GM12878 (cell line): ENCODE data around the gene HSPB6. TPM values are rescaled to one million over a fixed set of nuclear protein-coding genes. Genes with fewer than 3 reads are reported as not detected.
A peak's percentile ranks its signal among the peaks of the same experiment; 100 is the strongest.

ENCODE experiments used
- ATF7 ChIP-seq: fragments of 450-650 bp; IDR thresholded peaks from 2 replicates; pipeline ENCODE4 v1.6.1; 2016; ENCODE audit warnings: low read depth, mild to moderate bottlenecking
- BCL11A ChIP-seq: IDR thresholded peaks from 2 replicates; pipeline ENCODE4 v1.6.1; 2011; ENCODE audit warnings: low read depth, low read length
- CHD2 ChIP-seq: IDR thresholded peaks from 2 replicates; pipeline ENCODE4 v1.6.1; 2011; ENCODE audit warnings: low read depth, low read length, improper control_type of control experiment, borderline replicate concordance
- CREB1 ChIP-seq: IDR thresholded peaks from 2 replicates; pipeline ENCODE4 v1.6.1; 2012; ENCODE audit warnings: low read depth, mild to moderate bottlenecking, inconsistent platforms
- CREM ChIP-seq: IDR thresholded peaks from 2 replicates; pipeline ENCODE4 v1.6.1; 2014; ENCODE audit warnings: antibody characterized with exemption, low read depth
- DPF2 ChIP-seq: fragments of 450-650 bp; IDR thresholded peaks from 2 replicates; pipeline ENCODE4 v1.6.1; 2017; ENCODE audit warnings: mild to moderate bottlenecking
- EGR1 ChIP-seq, 2 experiments: IDR thresholded peaks; 1 replicate in 1 of 2; 2 replicates in 1 of 2; pipeline ENCODE4 v1.6.1; 2011 to 2012; ENCODE audit warnings: low read depth in 2 of 2, low read length in 2 of 2, borderline replicate concordance in 1 of 2, mild to moderate bottlenecking in 1 of 2, moderate library complexity in 1 of 2
- ESRRA ChIP-seq: IDR thresholded peaks from 2 replicates; pipeline ENCODE4 v1.6.1; 2012; ENCODE audit warnings: mild to moderate bottlenecking, low read length, improper control_type of control experiment
- MEF2B ChIP-seq: fragments of 450-650 bp; IDR thresholded peaks from 2 replicates; pipeline ENCODE4 v1.6.1; 2018; ENCODE audit warnings: mild to moderate bottlenecking, moderate library complexity; ENCODE audit not compliant: partially characterized antibody, poor library complexity, severe bottlenecking
- MXI1 ChIP-seq: fragments of 150-350 bp; IDR thresholded peaks from 2 replicates; pipeline ENCODE4 v1.6.1; 2011; ENCODE audit warnings: low read depth, mild to moderate bottlenecking, inconsistent platforms, low read length, improper control_type of control experiment
- NRF1 ChIP-seq: conservative IDR thresholded peaks from 2 replicates; pipeline ENCODE4 v1.6.1; 2011; ENCODE audit warnings: mild to moderate bottlenecking, low read depth, low read length, improper control_type of control experiment
- PAX5 ChIP-seq: IDR thresholded peaks from 2 replicates; pipeline ENCODE4 v1.6.1; 2011; ENCODE audit warnings: low read depth, low read length, borderline replicate concordance
- POU2F2 ChIP-seq: IDR thresholded peaks from 3 replicates; pipeline ENCODE4 v1.6.1; 2011; ENCODE audit warnings: low read depth, mild to moderate bottlenecking, low read length, borderline replicate concordance
- RELA ChIP-seq: fragments of 450-650 bp; IDR thresholded peaks from 2 replicates; pipeline ENCODE4 v1.8.0; 2014; ENCODE audit warnings: borderline replicate concordance; ENCODE audit not compliant: partially characterized antibody
- RFX5 ChIP-seq: IDR thresholded peaks from 2 replicates; pipeline ENCODE4 v1.6.1; 2011; ENCODE audit warnings: low read depth, low read length, improper control_type of control experiment
- TARDBP ChIP-seq: IDR thresholded peaks from 2 replicates; pipeline ENCODE4 v1.6.1; 2016; ENCODE audit warnings: borderline replicate concordance
- TBL1XR1 ChIP-seq: IDR thresholded peaks from 2 replicates; pipeline ENCODE4 v1.6.1; 2012; ENCODE audit warnings: low read depth, low read length, improper control_type of control experiment
- TCF3 ChIP-seq: IDR thresholded peaks from 2 replicates; pipeline ENCODE4 v1.6.1; 2012; ENCODE audit warnings: low read depth, mild to moderate bottlenecking, low read length, borderline replicate concordance; ENCODE audit not compliant: insufficient read depth
- YBX1 ChIP-seq: fragments of 450-650 bp; IDR thresholded peaks from 2 replicates; pipeline ENCODE4 v1.6.1; 2016; ENCODE audit warnings: antibody characterized with exemption
- ZSCAN29 ChIP-seq: fragments of 450-650 bp; IDR thresholded peaks from 2 replicates; pipeline ENCODE4 v1.6.1; 2017; ENCODE audit warnings: mild to moderate bottlenecking, moderate library complexity
- ZZZ3 ChIP-seq: IDR thresholded peaks from 2 replicates; pipeline ENCODE4 v1.6.1; 2011; ENCODE audit warnings: low read depth; ENCODE audit not compliant: control insufficient read depth, insufficient read length
- polyA plus RNA-seq, 11 experiments: library from polyadenylated mRNA; depleted of rRNA in 4 of 11; unstranded in 6 of 11; stranded (reverse) in 5 of 11; fragments of >200 nt; fragmentation: Nextera tagmentation in 4 of 11; fragmentation: Illumina TruSeq in 1 of 11; extraction: Ambion mirVana in 4 of 11; extraction: Trizol in 1 of 11; gene quantifications; 1 replicate in 1 of 11; 2 replicates in 10 of 11; pipeline versions ENCODE4 v1.2.1 to v1.2.3, GENCODE V29; 2011 to 2016; ENCODE audit warnings: inconsistent platforms in 2 of 11, missing spikeins in 2 of 11, low read depth in 1 of 11
- total RNA-seq, 4 experiments: library from RNA; depleted of rRNA in 3 of 4; stranded (reverse); fragments of >200 nt in 3 of 4; fragmentation: Illumina TruSeq in 1 of 4; extraction: Trizol in 1 of 4; gene quantifications; 2 replicates each; pipeline versions ENCODE4 v1.2.1 to v1.2.3, GENCODE V29; 2013 to 2021
- TF ChIP-seq, protein P1 (sequence below): IDR thresholded peaks from 2 replicates; pipeline ENCODE4 v1.6.1; 2012; ENCODE audit warnings: mild to moderate bottlenecking, low read depth, low read length
- TF ChIP-seq, protein P2 (sequence below): fragments of 450-650 bp; IDR thresholded peaks from 2 replicates; pipeline ENCODE4 v1.6.1; 2016; ENCODE audit warnings: mild to moderate bottlenecking
- TF ChIP-seq, protein P3 (sequence below): IDR thresholded peaks from 2 replicates; pipeline ENCODE4 v1.6.1; 2012; ENCODE audit warnings: low read depth, low read length, improper control_type of control experiment
- TF ChIP-seq, protein P4 (sequence below): IDR thresholded peaks from 2 replicates; pipeline ENCODE4 v1.6.1; 2011; ENCODE audit warnings: low read depth, low read length, improper control_type of control experiment, borderline replicate concordance

Gene HSPB6
- total and polyA plus RNA-seq, 10 of the 15 experiments (the other 5 are each of a cell fraction or from before 2014, with no cell fraction given): 0.09 to 1.6 (median 0.36) TPM; not detected in 4

DNA sequence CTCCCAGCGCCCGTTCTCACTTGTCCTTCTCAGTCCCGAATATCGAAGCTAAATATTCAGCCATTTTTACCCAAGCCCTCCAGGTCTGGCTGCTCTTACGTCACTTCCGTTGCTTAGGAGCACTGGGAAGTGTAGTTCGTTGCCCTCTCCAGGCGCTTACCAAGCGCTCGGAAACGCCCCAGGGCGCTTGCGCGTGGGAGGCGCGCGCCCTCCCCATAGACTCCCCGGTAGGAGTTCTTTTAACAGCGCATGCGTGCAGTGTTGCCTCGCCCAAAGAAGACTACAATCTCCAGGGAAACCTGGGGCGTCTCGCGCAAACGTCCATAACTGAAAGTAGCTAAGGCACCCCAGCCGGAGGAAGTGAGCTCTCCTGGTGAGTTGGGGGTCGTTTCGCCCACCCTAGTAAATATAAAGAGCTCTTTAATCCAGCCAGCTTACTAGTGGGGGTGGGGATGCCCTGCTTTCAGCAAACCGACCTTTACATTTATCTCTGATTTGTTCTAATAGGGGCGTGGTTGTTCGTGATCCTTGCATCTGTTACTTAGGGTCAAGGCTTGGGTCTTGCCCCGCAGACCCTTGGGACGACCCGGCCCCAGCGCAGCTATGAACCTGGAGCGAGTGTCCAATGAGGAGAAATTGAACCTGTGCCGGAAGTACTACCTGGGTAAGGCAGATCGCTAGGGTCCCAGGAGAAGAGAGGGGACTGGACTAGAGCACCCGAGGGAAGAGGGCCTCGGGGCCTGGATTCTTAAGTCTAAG lies 11.3 kb downstream of the HSPB6 start, which contains the start of the genes PSENEN and U2AF1L4 (continued):
- peak; percentile 97 for TF ChIP-seq CREM
- no peak for TF ChIP-seq PAX5
- TF ChIP-seq, protein P1, sequence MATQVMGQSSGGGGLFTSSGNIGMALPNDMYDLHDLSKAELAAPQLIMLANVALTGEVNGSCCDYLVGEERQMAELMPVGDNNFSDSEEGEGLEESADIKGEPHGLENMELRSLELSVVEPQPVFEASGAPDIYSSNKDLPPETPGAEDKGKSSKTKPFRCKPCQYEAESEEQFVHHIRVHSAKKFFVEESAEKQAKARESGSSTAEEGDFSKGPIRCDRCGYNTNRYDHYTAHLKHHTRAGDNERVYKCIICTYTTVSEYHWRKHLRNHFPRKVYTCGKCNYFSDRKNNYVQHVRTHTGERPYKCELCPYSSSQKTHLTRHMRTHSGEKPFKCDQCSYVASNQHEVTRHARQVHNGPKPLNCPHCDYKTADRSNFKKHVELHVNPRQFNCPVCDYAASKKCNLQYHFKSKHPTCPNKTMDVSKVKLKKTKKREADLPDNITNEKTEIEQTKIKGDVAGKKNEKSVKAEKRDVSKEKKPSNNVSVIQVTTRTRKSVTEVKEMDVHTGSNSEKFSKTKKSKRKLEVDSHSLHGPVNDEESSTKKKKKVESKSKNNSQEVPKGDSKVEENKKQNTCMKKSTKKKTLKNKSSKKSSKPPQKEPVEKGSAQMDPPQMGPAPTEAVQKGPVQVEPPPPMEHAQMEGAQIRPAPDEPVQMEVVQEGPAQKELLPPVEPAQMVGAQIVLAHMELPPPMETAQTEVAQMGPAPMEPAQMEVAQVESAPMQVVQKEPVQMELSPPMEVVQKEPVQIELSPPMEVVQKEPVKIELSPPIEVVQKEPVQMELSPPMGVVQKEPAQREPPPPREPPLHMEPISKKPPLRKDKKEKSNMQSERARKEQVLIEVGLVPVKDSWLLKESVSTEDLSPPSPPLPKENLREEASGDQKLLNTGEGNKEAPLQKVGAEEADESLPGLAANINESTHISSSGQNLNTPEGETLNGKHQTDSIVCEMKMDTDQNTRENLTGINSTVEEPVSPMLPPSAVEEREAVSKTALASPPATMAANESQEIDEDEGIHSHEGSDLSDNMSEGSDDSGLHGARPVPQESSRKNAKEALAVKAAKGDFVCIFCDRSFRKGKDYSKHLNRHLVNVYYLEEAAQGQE: no peak
- peak; percentile 71; the same call in 1 of the 2 replicates for TF ChIP-seq CHD2
- peak in 1 of 2 experiments; percentile 65; a peak in 2 of 3 replicates for TF ChIP-seq EGR1 (IDR thresholded peaks at IDR 0.05; ENCODE audit: borderline replicate concordance in 1 of 2, low read depth in 2 of 2, low read length in 2 of 2)
- peak; percentile 94 for TF ChIP-seq CREB1
- TF ChIP-seq, protein P2, sequence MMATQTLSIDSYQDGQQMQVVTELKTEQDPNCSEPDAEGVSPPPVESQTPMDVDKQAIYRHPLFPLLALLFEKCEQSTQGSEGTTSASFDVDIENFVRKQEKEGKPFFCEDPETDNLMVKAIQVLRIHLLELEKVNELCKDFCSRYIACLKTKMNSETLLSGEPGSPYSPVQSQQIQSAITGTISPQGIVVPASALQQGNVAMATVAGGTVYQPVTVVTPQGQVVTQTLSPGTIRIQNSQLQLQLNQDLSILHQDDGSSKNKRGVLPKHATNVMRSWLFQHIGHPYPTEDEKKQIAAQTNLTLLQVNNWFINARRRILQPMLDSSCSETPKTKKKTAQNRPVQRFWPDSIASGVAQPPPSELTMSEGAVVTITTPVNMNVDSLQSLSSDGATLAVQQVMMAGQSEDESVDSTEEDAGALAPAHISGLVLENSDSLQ: 0 out of 2 replicates have a peak, but pooled peaks have one; percentile 2
- no peak for TF ChIP-seq ESRRA
- TF ChIP-seq, protein P3, sequence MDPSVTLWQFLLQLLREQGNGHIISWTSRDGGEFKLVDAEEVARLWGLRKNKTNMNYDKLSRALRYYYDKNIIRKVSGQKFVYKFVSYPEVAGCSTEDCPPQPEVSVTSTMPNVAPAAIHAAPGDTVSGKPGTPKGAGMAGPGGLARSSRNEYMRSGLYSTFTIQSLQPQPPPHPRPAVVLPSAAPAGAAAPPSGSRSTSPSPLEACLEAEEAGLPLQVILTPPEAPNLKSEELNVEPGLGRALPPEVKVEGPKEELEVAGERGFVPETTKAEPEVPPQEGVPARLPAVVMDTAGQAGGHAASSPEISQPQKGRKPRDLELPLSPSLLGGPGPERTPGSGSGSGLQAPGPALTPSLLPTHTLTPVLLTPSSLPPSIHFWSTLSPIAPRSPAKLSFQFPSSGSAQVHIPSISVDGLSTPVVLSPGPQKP: peak; percentile 78
- TF ChIP-seq YBX1: no peak
- TF ChIP-seq ATF7: peak; percentile 88
- no peak for TF ChIP-seq TCF3
- no peak for TF ChIP-seq DPF2
- no peak for TF ChIP-seq RELA
- TF ChIP-seq NRF1: peak; percentile 96
- TF ChIP-seq RFX5: 0 out of 2 replicates have a peak, but pooled peaks have one; percentile 17
- TF ChIP-seq TBL1XR1: 0 out of 2 replicates have a peak, but pooled peaks have one; percentile 30
- no peak for TF ChIP-seq BCL11A
- TF ChIP-seq POU2F2: peak; percentile 34; the same call in 1 of the 3 replicates
- TF ChIP-seq ZZZ3: no peak
- peak; percentile 57 for TF ChIP-seq MXI1
- no peak for TF ChIP-seq ZSCAN29
- peak; percentile 46 for TF ChIP-seq MEF2B
- TF ChIP-seq, protein P4, sequence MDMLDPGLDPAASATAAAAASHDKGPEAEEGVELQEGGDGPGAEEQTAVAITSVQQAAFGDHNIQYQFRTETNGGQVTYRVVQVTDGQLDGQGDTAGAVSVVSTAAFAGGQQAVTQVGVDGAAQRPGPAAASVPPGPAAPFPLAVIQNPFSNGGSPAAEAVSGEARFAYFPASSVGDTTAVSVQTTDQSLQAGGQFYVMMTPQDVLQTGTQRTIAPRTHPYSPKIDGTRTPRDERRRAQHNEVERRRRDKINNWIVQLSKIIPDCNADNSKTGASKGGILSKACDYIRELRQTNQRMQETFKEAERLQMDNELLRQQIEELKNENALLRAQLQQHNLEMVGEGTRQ: no peak
- 0 out of 2 replicates have a peak, but pooled peaks have one; percentile 49 for TF ChIP-seq TARDBP
